HEK293T (cell line): ENCODE data around the gene VENTX.

Experiments
- HDGF ChIP-seq: fragments of 450-650 bp; IDR thresholded peaks from 2 replicates; pipeline ENCODE4 v1.6.1; 2017; ENCODE audit warnings: antibody characterized with exemption, borderline replicate concordance
- L3MBTL2 ChIP-seq: fragments of 450-650 bp; conservative IDR thresholded peaks from 2 replicates; pipeline ENCODE4 v1.6.1; 2016; ENCODE audit warnings: mild to moderate bottlenecking
- SP1 ChIP-seq: fragments of 450-650 bp; IDR thresholded peaks from 2 replicates; pipeline ENCODE4 v1.6.1; 2017
- SUZ12 ChIP-seq: fragments of 450-650 bp; IDR thresholded peaks from 2 replicates; pipeline ENCODE4 v1.6.1; 2016; ENCODE audit warnings: mild to moderate bottlenecking

- no peak for TF ChIP-seq L3MBTL2
- no peak for TF ChIP-seq SUZ12
- no peak for TF ChIP-seq HDGF
- TF ChIP-seq SP1 = no peak
These were observed 34.6 kb upstream of the VENTX start for GRCh38 chr10:133202778-133203651.
